ENCODE data around the gene C5orf58.
A peak's percentile ranks its signal among the peaks of the same experiment; 100 is the strongest.

The C5orf58 gene

DNA sequence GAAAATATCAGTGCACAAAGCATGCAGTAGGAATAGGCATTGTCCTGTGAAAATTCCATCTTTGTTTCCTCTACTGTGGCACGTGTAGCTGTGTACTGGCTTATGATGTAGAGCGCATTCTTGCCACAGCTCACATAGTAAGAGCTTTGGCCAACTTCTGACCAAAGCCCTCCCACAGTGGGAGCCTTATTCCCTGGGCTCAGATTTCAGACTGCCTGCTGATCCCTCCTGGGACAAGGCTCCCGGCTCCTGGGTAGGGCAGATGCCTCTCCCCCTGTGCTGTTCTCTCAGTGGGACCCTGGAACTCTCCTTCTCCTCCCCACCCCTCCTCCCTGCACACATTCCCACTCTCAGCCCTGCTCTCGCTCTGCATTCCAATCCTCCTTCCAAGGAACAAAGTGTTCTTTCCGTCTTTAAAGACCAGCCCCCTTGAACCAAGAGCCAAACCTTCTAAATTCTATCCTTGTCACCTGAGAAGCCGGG is 47.3 kb downstream of the C5orf58 start:
- no peaks in the 10 kb centered on the region for H3K27me3 ChIP-seq (replicated peaks; ENCODE audit: insufficient read depth, low read length)
- no peak overlapping the region for H3K9ac ChIP-seq (ENCODE audit: low read length)
- peaks cover 60% of the 10 kb centered on the region for H3K4me1 ChIP-seq (ENCODE audit: low read length)
- H3K27ac ChIP-seq (ENCODE audit: low read length): peak overlapping the region; percentile 93
- H3K4me3 ChIP-seq (ENCODE audit: low read length): 0 out of 2 replicates have a peak overlapping the region, but pooled peaks have one; percentile 32
- H3K9me3 ChIP-seq (replicated peaks; ENCODE audit: insufficient read depth, low read length): no peaks in the 10 kb centered on the region
- no peak for DNase-seq
- H3K36me3 ChIP-seq (replicated peaks; ENCODE audit: insufficient read depth, low read length): peaks cover 7% of the 10 kb centered on the region; the same call in 1 of the 2 replicates
- H2AFZ ChIP-seq (ENCODE audit: low read length): no peak overlapping the region
- peaks cover 43% of the 10 kb centered on the region for H3F3A ChIP-seq (ENCODE audit: insufficient read depth, low read length)
- TF ChIP-seq, protein P1, sequence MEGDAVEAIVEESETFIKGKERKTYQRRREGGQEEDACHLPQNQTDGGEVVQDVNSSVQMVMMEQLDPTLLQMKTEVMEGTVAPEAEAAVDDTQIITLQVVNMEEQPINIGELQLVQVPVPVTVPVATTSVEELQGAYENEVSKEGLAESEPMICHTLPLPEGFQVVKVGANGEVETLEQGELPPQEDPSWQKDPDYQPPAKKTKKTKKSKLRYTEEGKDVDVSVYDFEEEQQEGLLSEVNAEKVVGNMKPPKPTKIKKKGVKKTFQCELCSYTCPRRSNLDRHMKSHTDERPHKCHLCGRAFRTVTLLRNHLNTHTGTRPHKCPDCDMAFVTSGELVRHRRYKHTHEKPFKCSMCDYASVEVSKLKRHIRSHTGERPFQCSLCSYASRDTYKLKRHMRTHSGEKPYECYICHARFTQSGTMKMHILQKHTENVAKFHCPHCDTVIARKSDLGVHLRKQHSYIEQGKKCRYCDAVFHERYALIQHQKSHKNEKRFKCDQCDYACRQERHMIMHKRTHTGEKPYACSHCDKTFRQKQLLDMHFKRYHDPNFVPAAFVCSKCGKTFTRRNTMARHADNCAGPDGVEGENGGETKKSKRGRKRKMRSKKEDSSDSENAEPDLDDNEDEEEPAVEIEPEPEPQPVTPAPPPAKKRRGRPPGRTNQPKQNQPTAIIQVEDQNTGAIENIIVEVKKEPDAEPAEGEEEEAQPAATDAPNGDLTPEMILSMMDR (IDR thresholded peaks at IDR 0.05; ENCODE audit: low read length): no peak
- no peak for TF ChIP-seq EZH2 (optimal IDR thresholded peaks at IDR 0.05; ENCODE audit: low read depth, low read length)
- TF ChIP-seq EZH2phosphoT487 (IDR thresholded peaks at IDR 0.05; ENCODE audit: low read length): no peak
- H4K20me1 ChIP-seq (ENCODE audit: insufficient read depth, low read length): no peaks in the 10 kb centered on the region
- peaks cover 67% of the 10 kb centered on the region for H3K79me2 ChIP-seq (ENCODE audit: low read length)
- H3K4me2 ChIP-seq (ENCODE audit: low read depth, low read length): peak overlapping the region; percentile 83; the same call in 1 of the 2 replicates
- no peaks in the 10 kb centered on the region for H3K9me2 ChIP-seq (replicated peaks; ENCODE audit: insufficient read depth, low read length)

DNA sequence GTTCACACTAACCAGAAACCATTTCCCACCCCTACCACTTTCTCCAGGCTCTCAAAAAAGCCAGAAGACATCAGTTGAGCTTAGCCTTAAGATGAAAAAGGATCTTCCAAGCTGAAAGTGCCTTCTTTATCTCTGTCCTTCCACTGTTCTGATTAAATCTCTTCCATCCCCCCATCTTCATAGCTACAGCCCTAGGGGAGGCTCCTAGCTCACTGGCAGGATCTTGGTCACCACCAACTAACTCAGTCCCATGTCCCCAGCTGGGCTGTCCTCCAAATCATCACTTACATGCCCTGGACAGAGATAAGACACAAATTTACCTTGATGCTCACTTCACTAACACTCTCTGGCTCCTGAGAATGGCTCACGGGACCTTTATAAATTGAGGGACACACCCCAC is 50.5 kb downstream of the C5orf58 start:
- Histone ChIP-seq H3K27me3 (replicated peaks; ENCODE audit: insufficient read depth, low read length) (no peaks in the 10 kb centered on the region), H3K9ac (ENCODE audit: low read length) (no peak overlapping the region), H3K79me2 (ENCODE audit: low read length) (peaks cover 80% of the 10 kb centered on the region), H3K36me3 (replicated peaks; ENCODE audit: insufficient read depth, low read length) (peaks cover 27% of the 10 kb centered on the region), H3K4me2 (ENCODE audit: low read depth, low read length) (no peak overlapping the region), H3K27ac (ENCODE audit: low read length) (no peak overlapping the region), H3K4me1 (ENCODE audit: low read length) (peaks cover 31% of the 10 kb centered on the region), H3K4me3 (ENCODE audit: low read length) (no peak overlapping the region), H2AFZ (ENCODE audit: low read length) (no peak overlapping the region), H3K9me3 (replicated peaks; ENCODE audit: insufficient read depth, low read length) (no peaks in the 10 kb centered on the region), H4K20me1 (ENCODE audit: insufficient read depth, low read length) (no peaks in the 10 kb centered on the region), H3K9me2 (replicated peaks; ENCODE audit: insufficient read depth, low read length) (no peaks in the 10 kb centered on the region), H3F3A (ENCODE audit: insufficient read depth, low read length) (peaks cover 27% of the 10 kb centered on the region)
- TF ChIP-seq EZH2phosphoT487 (IDR thresholded peaks at IDR 0.05; ENCODE audit: low read length) (no peak), EZH2 (optimal IDR thresholded peaks at IDR 0.05; ENCODE audit: low read depth, low read length) (no peak)
- TF ChIP-seq, protein P1 (IDR thresholded peaks at IDR 0.05; ENCODE audit: low read length): no peak
- DNase-seq: no peak

DNA sequence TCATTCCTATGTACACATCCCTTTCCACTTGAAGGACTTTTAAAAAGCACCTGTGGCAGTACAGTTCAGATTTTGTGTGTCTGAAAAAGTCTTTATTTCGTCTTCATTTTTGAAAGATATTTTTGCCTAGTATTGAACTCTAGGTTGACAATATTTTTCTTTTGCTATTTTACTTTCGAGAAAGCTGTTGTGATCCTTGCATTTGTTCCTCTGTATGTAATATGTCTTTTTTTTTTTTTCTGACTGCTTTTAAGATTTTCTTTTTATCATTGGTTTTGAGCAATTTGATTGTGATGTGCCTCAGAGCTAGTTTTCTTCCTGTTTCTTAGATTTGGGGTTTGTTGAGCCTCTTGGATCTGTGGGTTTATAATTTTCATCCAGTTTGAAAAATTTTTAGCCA is 51.4 kb downstream of the C5orf58 start:
- H3K27ac ChIP-seq (ENCODE audit: low read length): no peak overlapping the region
- no peak for DNase-seq
- H3K9me2 ChIP-seq (replicated peaks; ENCODE audit: insufficient read depth, low read length): no peaks in the 10 kb centered on the region
- H3K9me3 ChIP-seq (replicated peaks; ENCODE audit: insufficient read depth, low read length): no peaks in the 10 kb centered on the region
- TF ChIP-seq EZH2 (optimal IDR thresholded peaks at IDR 0.05; ENCODE audit: low read depth, low read length): no peak
- TF ChIP-seq, protein P1 (IDR thresholded peaks at IDR 0.05; ENCODE audit: low read length): no peak
- no peak for TF ChIP-seq EZH2phosphoT487 (IDR thresholded peaks at IDR 0.05; ENCODE audit: low read length)
- H4K20me1 ChIP-seq (ENCODE audit: insufficient read depth, low read length): no peaks in the 10 kb centered on the region
- H3K9ac ChIP-seq (ENCODE audit: low read length): no peak overlapping the region
- peaks cover 89% of the 10 kb centered on the region for H3K79me2 ChIP-seq (ENCODE audit: low read length)
- H3F3A ChIP-seq (ENCODE audit: insufficient read depth, low read length): peaks cover 19% of the 10 kb centered on the region
- no peak overlapping the region for H3K4me2 ChIP-seq (ENCODE audit: low read depth, low read length)
- no peaks in the 10 kb centered on the region for H3K27me3 ChIP-seq (replicated peaks; ENCODE audit: insufficient read depth, low read length)
- no peak overlapping the region for H2AFZ ChIP-seq (ENCODE audit: low read length)
- no peak overlapping the region for H3K4me3 ChIP-seq (ENCODE audit: low read length)
- peaks cover 25% of the 10 kb centered on the region for H3K4me1 ChIP-seq (ENCODE audit: low read length)
- H3K36me3 ChIP-seq (replicated peaks; ENCODE audit: insufficient read depth, low read length): peaks cover 32% of the 10 kb centered on the region
